ENCODE data around the gene ICA1.

Gene ICA1

GRCh38 chr7:8157296-8157695 is 104.7 kb downstream of the ICA1 start:
- DNase-seq = no peak

GRCh38 chr7:8155836-8156235 is 106.1 kb downstream of the ICA1 start:
- DNase-seq = peak in 2 of 3 experiments; percentile 15 to 57

DNA sequence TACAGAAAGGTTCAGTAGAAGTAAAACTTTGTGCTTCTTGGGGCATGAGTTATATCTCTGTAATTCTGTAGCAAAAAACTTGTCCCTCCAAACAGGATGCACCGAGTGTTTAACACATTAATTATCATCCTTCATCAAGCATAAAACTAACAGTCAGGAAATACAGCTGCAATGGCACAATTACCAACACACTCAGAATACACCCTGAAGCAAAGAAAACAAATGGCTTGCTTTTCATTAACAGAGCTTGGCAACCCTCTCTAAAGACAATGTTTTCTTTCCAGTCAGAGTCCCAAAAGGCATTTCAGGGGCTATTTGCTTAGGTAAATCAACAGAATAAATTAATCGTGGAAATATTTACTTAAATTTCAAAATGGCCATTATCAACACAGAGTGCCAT is 107.7 kb downstream of the ICA1 start:
- peak in 2 of 3 experiments; percentile 76 to 98 for DNase-seq

DNA sequence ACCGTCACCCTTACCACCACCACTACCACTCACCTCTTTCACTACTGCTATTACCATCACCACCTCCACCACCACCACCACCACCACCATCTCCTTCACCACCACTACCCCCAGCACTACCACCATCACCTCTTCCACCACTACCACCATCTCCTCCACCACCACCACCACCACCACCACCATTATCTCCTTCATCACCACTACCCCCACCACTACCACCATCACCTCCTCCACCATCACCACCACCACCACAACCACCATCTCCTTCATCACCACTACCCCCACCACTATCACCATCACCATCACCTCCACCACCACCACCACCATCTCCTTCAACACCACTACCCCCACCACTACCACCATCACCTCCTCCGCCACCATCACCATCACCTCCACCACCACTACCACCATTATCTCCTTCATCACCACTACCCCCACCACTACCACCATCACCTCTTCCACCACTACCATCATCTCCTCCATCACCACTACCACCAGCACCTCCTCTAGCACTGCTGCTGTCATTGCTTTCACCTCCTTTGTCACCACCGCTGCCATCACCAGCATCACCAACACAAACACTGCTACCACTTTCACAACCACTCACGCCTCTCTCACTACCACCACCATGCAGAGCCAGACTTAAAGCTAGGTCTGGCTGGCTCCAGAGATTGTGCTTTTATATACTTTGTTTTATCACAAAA is 109.3 kb downstream of the ICA1 start:
- no peak for DNase-seq

GRCh38 chr7:8151161-8151725 is 110.7 kb downstream of the ICA1 start:
- no peak for DNase-seq

GRCh38 chr7:8149222-8149621 is 112.7 kb downstream of the ICA1 start:
- DNase-seq = peak in 1 of 3 experiments; percentile 36

DNA sequence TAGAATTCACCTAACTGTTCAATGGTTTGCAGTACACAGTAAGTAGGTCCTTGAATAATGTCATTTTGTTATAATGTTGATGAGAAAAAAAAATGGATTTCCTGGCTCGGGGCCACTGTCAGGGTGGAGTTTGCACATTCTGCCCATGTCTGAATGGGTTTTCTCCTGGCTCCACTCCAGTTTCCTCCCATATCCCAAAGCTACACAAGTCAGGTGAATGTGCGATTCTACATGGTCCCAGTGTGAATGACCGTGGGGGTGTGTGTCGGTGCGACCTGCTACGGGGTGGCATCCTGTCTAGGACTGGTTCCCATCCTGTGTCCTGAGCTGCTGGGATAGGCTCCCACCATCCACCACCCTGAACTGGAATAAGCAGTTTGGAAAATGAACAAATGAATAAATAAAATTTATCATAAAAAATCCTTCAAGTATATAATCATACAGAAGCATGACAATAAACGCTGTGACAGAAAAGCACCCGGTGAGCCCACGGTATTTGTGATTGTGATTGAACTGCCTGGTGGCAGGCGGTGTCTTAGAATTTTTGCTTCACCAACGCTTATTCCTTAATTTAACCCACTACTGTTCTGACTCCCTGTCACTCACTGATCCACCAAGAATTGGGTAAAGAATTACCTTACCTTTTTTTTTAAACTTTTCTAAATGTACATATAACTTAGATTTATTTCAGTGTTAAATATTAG is 114.1 kb downstream of the ICA1 start:
- DNase-seq = peak in 2 of 3 experiments; percentile 33 to 54

- peak; percentile 62 to 89 (median 81) for DNase-seq
Observed at GRCh38 chr7:8146788-8147413, 115.1 kb downstream of the ICA1 start.

DNA sequence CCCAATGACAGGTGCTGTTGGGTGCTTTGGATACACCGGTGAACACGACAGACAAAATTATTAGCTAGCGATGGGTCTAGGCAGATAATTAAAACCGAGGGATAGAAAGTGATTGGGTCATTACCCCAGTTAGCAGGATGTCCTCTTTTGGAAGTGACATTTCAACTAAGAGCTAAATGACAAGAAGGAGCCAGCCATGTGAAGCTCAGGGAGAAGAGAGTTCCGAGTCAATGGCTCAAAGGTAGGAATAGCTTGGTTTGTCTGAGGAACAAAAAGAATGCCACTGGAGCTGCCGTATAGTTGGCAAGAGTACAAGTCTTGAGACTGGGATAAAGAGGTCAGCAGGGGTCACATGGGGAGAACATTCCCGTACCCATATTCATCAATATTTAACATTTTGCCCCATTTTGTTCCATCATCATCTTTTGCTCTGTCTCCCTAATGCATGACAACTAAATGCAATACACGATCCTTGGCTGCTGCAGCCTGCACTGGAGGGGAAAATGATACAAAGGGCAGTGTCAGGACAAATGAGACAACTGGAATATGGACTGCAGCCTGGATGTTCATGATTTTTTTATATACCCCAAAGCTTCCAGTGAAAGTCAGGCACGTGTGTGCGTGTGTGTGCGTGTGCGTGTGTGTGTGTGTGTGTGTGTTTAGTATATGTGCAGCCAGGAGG is 115.7 kb downstream of the ICA1 start:
- DNase-seq = peak in 2 of 3 experiments; percentile 13 to 58

DNA sequence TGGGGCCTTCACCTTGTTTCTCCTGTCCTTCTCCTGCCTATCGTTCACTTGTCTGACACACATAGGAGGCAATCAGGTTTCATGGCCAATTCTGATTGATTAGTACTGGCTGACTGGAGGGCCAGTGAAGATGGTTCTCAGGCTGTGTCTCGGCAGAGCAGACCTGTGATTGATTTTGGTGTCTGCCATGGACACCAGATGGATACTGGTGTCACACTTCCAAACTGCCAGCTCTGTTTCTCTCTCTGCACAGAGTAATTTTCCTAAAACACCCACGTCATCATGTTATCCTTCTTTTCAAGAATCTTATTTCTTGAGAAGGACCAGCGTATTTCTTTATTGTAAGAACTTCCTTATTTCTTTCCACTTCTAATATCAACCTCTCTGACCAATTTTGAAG is 117.1 kb downstream of the ICA1 start:
- no peak for DNase-seq

DNA sequence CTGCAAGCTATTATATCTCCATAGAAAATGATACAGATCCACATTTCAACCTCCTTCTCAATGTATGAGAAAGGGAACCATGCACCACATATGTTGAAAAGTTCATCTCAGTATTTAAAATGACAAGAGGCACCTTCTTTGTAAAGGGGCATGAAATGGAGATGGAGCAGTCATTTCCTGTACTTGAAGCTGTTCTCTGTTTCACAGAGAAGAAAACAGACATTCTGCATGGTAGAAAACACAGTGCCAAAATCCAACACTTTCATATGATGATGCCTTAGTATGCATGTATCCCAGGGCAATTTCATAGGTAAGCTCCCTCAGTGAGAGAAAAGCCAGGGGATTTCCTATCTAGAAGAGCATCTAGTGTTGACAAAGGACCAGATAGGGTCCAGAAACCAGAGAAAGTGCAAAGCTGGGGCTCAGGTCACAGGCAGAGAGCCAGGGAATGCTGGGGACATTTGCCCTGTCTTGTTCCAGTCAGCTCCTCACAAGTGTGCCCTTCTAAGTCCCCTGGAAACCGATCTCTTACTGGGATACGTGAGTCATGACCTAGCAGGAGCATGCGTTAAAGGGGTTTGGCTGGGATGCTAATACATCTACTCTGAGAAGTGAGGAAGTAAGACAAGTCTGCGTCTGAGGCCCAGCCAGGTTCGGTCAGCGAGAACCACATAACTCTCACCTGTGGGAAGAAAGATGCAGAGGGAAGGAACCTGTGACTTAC is 118.7 kb downstream of the ICA1 start:
- no peak for DNase-seq

GRCh38 chr7:8142477-8142876 is 119.5 kb downstream of the ICA1 start:
- no peak for DNase-seq

GRCh38 chr7:8141070-8141469 is 120.9 kb downstream of the ICA1 start:
- DNase-seq = peak in 1 of 3 experiments; percentile 10

DNA sequence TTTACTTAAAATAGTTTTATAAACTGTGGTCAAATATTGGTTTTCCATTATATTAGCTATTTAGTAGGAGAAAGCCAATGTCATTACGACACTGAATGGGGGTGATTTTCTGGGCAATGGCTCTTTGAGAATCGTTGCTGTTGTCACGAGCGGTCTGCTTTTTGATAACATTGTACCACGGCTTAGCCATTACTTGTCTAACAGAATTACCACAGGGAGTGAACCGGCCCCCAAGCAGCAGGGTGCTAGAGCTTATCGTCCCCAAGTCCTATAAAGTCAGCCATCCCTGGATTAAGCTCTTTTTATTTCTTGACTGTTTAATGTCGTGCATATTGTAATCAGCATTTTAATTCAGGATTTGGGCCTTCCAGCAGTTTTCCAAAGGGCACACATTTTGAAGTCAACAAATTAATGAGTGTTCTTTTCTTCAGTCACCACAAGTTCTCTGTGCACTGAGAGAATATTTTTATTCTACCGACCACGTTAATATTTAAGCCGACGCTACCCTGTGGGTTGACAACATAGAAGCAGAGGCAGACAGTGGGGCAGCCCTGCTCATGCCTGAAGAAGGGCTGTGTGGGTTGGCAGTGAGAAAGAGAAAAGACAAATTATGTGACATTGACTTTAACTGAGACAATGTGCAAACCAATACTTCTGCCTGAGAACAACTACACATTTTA is 125.8 kb downstream of the ICA1 start:
- no peak for DNase-seq

GRCh38 chr7:8135417-8135816 is 126.5 kb downstream of the ICA1 start:
- no peak for DNase-seq

GRCh38 chr7:8134089-8134733 is 127.8 kb downstream of the ICA1 start:
- no peak for DNase-seq

DNA sequence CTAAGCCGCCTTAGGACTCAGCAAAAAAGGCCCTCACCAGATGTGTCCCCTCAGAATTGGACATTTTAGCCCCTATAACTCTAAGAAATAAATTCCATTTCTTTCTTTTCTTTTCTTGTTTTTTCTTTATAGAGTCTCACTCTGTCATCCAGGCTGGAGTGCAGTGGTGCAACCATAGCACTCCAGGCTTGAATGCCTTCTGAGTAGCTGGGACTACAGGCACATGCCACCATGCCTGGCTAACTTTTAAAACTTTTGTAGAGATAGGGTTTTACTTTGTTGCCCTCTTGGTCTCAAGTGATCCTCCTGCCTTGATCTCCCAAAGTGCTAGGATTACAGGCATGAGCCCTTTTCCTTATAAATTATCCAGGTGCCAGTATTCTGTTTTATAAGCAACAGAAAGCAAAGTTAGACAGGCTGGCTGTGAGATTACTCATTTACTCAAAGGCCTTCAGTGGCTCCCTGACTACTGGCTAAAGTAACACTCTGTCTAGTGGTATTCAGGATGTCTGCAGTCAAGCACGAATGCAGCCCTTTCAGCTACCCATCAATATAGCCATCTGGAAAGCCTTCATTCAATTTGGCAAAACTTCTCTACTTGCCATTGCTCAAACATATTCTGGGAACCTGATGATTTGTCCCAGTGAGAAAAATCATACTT is 128.6 kb downstream of the ICA1 start:
- DNase-seq = no peak

- DNase-seq = no peak
Observed at GRCh38 chr7:8131694-8132605, 130.0 kb downstream of the ICA1 start.

- DNase-seq = no peak
Observed at GRCh38 chr7:8130663-8131062, 131.3 kb downstream of the ICA1 start.

DNA sequence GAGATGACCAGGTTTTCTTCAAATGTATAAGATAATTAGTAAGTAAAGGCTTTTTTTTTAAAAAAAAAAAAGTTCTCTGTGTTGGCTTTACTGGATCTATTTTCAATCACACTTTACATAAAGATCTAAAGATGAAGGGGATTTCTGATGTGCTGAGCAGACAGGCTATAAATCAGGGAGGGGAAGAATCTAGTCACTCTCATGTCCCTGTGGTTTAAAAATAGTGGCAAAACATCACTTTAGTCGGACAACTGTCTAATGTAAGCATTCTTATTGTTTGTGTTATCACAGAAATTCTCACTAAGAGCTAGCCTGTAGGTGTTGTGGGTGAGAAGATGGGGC is 132.7 kb downstream of the ICA1 start:
- DNase-seq = no peak

Measured in NCI-H1417 (cell line).